Erythroblast (primary cell): ENCODE results near the gene CPM.

Experiments used
- GATA1 ChIP-seq: IDR thresholded peaks from 2 replicates; pipeline ENCODE4 v1.6.1; 2011; ENCODE audit warnings: low read depth, mild to moderate bottlenecking, control low read depth, low read length, moderate library complexity
- POLR2A ChIP-seq: IDR thresholded peaks from 2 replicates; pipeline ENCODE4 v1.6.1; 2011; ENCODE audit warnings: mild to moderate bottlenecking, low read length

DNA sequence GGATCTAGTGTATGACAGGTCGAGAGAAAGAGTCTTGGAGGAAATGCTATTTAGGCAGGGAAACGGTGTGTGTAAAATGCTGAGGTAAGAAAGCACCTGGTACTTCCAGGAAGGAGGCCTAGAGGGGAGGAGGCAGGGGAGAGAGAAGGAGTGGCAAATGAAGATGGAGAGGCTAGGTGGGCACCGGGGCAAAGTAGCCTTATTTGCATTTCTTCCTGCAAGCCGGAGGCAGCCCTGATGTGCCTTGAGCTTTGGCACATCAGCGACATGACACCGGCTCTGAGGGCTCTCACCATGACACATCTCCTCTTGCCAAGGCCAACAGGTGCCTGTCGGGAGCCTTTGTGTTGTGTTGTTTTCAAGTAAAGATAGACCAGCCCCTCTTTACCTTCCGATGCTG is 61.6 kb downstream of the CPM start:
- TF ChIP-seq POLR2A (no peak), GATA1 (no peak)
